ENCODE data around the gene DCTD.
"Not testable (repeated sequence)": the region's sequence is repeated elsewhere in the genome, so short reads cannot be mapped to it uniquely, and the experiment has no call there.

The DCTD gene

DNA sequence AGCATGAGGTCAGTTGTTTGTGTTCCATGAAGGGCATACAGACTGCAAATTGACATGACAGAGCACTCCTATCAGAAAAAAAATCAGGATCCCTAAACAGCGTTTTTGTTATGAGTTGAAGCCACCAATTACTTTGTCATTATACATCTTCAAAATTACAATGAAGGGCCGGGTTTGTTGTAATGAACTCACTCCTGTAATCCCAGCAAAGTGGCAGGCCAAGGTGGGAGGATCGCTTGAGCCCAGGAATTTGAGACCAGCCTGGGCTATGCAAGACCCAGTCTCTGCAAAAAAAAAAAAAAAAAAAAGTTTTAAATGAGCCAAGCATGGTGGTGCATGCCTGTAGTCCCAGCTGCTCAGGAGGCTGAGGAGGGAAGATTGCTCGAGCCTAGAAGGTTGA, 3.5 kb upstream of the DCTD start:
- no peak for DNase-seq

DNA sequence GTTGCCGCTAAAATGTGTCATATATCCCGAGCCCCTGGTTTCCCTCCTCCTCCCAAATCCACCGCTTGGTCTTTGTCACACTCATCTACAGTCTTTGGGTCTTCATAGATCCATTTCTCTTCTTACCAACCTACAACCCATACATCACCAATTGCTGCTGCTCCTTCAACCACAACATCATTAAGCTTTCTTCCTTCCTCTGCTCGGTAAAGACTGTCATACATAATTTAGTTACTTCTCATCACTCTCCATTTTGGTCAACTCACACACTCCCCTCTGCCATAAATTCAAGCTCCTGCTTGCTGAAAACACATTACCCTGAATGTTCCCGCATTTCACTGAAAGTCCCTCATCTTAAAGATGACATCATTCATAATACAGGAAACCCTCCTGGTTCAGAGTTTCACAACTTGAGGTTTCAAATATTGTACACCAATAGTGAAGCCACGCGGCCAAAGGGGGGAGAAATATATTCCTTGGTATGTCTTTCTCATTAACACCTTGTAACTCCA, 1.7 kb upstream of the DCTD start:
- no peak for DNase-seq

DNA sequence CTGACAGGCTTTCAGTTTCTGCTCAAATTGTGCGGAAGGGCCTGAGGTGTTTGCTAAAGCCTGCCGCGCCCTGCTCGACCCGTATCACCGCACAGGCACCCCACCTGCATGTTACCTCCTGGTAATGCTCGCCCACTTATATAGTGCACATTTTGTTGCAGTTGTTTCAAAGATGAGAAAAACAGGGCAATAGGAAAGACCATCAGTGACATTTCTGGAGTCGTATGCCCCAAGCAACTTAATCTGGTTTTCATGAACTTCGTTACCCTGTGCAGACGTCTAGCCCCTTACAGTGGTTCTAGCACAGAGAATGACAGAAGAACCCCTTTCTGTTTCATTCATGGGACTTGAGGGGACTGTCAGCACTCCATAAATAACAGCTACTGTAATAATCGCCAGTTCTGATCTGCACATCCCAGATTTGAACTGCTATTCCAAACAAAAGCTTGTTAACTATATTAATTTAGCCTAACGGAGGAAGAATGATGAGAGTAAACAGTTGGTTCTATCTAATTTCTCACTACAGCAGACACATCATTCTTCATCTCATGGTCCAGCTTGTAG, 940 bp upstream of the DCTD start:
- no peak for DNase-seq

DNA sequence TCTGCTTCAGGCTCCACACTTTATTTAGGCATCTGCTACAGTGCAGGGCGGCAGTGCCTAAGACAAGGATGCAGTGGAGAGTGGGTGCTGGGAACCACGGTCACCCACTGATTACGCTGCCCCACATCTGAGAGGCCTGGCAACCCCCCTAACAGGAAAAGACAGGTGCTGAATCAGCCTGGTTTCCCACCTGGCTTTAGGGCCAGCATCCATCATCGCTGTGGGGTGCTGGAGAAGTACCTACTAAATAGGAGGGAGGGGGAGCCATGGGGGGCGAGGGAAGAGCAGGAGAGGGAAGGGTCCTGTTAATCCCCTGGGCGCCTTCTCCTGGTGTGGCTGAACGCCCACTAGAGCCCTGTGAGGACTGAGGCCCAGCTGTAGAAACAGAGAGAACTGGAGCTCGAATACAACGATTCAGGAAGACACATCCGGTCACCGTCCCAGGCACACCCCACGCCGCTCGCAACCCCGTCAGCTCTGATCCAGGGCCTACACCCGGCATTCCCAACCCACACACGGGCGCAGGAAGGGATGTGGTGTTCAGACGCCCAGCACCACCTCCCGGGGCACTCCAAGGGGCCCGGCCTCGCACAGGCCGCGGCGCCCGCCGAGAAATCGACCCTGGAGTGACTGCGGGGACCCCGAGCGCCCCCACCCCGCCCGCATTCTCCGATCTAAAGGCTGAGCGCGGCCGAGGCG, 554 bp downstream of the DCTD start:
- no peak for DNase-seq

DNA sequence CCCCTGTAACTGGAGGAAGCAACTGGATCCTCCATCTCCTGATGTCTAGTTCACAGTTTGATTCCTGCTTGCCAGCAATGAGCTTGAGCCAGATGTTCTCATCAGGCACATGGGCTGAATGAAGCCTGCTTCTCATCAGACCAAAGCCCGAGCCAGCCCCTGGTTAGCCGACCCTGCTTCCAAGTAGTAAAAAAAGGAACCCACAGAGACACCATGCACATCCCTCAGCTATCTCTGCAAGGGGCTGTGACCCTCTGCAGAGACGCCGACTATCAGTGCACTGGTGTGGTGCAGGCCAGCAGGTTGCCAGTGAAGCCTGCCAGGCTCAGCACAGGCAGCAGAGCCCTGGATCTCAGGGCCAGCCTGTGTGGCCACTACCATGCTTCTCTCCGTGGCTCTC, 2.8 kb downstream of the DCTD start:
- DNase-seq, result no peak

DNA sequence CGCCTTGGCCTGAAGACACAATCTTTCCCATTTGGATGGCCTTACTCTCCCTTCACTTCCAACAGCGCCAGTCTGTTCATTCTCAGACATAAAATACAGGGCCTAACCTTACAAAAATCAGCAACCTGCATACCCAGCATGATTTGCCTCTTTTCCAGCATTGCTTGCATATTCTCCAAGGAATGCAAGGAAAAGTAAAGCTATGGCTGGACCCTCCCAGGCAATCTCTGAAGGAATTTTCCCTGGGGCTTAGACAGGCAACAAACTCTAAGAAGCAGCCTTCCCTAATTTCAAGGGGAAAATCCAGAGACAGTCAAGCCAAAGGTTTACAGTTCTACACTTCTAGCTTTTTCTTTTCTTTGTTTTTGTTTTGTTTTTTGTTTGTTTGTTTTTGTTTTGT, 3.6 kb downstream of the DCTD start:
- no peak for DNase-seq

DNA sequence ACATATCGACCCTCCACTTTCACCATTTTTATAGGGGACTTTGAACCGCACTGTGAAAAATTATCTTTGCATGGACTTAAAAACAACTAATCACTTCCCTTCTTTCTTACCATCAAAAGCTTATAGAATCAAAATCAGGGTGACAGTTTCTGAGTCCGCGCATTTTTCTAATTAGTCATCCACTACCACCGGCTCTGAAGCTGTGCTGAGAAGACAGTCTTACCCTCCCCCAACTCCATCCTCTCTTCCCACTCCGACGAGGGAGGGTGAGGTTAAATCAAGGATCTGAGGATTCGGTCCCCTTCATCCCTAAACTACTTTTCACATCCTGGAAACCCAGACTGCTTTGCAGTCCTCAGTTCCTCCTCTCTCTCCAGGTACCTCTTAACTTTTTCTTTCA, 4.2 kb downstream of the DCTD start:
- DNase-seq, result no peak

DNA sequence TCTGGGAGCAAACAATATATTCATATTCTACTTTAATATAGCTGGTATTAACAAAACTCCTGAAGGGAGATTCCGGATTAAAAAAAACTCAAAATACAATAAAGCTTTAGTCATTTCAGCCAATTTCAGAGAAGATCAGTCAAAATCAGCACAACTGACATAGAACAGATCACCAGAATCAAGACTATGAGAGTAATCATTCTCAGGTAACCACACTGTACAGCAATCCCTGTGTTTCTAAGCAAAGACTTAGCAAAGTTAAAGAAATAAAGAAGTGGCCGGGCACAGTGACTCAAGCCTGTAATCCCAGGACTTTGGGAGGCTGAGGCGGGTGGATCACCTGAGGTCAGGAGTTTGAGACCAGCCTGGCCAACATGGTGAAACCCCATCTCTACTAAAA, 9.1 kb downstream of the DCTD start:
- no peak for DNase-seq

DNA sequence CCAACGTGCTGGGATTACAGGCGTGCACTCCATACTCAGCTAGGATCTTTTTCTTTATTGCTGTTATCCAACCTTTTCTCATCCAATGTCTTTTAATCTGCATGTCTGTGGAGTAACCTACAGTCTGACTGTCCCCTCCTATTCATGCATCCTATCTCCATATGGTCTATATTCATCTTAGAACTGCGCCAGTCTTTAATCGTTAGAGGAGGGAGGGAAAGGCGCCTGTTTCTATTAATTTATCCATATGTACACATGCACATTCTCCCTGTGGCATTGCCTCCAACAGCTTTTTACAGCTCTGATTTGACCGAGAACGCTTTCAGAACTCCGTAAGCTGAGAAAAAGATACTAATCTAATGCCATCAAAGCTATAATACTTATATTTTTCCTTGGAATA, 9.8 kb downstream of the DCTD start:
- no peak for DNase-seq

DNA sequence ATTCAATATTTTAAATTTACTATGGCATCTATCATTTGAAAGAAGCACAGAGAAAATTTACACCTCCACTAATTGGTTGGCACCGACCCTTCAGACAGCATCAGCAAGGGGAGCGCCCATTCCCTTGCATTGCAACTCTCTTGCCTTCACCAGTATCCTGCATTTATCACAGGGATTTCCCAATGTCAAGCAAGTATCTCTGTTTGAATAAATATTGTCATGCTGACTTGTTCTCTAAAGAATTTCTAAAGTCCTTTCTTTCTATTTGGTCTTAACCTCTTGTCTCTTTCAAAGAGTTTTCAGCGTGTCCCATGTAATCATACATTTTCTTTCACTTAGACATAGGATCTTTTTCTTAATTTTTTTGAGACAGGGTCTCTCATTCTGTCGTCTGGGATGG, 10.4 kb downstream of the DCTD start:
- DNase-seq, result no peak

DNA sequence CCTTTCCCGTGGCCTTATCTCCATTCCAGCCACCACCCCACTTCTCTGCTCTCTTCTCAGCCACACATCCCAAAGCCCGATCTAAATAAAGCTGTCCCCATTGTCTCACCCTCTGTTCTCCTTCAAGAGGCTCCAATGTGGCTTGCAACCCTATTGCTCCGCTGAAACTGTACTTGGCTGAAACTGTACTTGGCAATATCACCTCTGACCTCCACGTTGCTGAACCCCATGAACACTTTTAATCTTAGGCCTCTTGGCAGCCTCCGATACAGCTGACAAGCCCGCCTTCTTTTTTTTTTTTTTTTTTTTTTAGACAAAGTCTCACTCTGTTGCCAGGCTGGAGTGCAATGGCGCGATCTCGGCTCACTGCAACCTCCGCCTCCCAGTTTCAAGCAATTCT, 12.1 kb downstream of the DCTD start:
- DNase-seq, result no peak

DNA sequence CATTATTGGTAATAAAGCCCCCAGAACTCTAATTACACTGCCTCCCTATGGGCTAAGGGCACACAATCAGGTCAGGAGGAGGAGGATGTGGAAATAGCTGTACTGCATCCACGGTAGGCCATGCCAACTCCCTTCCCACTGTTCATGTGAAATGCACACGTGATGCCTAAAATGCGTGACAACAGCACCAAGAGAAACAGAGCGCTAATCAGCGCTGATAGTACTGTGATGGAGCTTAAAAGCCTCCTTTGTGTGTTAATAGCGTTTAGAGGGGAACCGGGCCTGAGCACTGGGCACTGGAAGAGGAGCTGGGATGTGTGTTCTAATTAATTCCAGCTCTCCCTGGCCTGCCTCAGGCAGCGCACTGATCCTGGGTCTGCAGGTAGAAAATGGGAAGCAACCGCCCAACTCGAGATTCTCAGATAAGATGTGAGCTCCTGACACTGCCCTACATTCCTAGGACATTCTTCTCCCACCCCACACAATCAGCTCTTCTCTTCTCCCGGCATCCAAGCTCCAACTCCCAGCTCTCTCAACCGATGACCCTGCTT, 12.9 kb downstream of the DCTD start:
- DNase-seq, result no peak

DNA sequence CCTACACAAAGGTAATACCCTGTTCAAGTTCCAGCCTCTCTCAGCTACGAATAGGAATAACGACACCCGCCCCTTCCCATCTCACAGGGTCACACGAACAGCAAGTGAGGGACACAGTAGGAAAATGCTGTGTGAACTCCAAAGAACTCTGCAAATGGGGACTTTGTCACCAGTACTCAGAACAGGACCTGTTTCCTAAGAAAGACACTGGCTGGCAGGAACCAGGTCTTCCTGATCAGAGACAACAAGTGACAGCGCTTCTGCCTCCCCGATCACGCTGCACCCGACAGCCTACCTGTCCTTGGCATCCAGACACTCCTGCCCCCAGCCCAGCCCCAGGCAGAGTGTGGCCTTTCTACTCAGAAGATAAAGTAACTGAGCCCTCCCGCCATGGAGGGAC, 14.2 kb downstream of the DCTD start:
- DNase-seq, result no peak

DNA sequence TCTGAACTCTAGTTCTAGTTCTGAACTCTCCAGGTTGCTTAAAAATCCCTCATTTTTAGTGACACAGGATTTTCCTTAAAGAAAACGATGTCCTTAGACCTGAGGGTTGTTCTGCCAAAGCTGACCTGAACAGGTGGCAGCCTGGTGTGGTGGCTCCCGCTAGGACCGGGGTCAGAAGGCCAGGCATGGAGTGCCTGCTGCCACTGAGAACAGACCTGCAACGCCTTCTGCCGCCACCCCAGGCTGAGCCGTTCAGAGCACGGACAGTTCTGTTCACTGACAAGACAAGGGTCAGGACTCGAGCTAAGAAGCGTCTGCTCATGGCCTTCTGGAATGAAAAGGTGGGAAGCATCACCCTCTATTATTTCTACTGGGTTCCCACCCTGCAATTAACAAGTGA, 15.8 kb downstream of the DCTD start:
- no peak for DNase-seq

DNA sequence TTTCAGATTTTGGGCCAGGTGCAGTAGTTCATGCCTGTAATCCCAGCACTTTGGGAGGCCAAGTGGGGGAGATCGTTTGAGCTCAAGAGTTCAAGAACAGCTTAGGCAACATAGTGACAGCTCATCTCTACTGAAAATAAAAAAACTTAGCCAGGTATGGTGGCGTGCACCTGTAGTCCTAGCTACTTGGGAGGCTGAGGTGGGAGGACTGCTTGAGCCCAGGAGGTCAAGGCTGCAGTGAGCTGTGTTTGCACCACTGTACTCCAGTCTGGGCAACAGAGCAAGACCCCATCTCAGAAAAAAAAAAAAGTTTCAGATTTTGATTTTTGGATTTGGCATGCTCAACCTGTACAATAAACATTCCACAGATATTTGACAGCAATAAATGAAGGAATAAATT, 17.2 kb downstream of the DCTD start:
- DNase-seq, result not testable (repeated sequence)

DNA sequence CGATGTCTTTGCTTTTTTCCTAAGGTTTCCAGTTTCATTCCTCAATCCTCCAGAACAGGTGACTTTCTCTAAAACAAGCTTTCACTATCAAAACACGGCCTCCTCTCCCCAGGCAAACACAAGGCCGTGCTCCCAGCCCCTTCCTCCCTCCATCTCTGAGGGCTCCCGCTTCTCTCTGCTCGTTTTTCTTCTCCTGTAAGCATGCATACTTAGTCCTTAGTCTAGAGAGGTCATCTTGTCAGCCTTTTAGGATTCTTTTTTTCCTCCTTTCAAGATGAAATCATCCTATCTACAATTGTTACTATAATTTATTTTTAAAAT, 18.7 kb downstream of the DCTD start:
- DNase-seq, result no peak

DNA sequence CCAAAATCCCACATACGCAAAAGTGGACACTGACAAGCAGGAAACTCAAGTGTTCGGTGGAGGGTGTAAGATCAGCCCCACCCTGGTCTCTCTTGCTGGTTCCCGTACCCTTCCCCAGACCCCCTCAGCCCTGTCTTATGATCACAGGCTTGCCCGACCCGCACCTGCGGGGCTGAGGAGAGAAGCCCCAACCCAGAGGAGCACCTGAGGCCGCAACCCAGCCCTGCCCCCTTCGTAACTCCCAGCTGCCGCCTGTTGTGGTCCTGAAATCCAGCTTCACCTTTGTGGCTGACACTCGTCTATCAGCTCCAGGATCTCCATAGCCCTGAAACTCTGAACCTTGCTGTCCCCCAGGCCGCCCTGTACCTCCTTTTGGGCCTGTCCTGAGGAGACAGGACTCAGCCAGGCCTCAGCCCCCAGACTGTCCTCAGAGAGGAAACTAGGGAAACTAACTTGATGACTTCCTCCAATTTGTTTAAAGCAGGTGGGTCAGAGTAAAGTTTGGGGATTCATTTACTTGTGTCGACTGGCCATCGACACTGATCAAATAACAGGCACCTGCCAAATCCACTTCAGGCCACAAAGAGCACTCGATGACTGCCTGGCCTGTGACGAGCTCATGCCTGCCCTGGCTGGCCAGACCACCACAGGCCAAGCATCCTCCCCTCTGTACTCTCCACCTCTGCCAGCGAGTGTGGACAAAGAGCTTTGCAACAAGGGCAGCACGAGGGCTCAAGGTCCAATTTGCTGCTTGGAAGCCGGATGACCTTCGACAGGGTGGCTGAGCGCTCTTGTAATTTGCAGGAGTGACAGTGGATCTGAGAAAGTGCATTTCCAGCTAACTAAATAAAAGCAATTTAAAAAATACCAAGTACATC, 19.3 kb downstream of the DCTD start:
- DNase-seq, result no peak

DNA sequence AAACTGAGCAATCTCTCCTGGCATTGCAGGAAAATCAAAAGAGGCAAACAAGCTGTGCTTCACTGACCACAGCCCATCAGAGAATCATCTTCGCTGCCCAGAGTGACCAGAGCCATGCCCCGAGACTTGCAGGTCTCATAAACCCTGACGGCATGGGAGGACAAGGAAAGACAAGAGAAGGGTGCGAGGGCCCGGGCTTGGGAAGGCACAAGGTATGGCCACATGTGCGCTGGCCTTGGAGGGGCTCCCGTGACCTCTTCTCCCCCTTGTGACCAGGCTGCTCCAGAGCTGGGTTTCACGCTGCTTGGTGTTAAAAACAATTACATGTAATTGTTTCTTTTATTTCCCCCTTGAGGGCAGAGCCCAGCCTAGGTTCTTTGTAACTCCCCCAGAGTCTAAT, 20.8 kb downstream of the DCTD start:
- no peak for DNase-seq

DNA sequence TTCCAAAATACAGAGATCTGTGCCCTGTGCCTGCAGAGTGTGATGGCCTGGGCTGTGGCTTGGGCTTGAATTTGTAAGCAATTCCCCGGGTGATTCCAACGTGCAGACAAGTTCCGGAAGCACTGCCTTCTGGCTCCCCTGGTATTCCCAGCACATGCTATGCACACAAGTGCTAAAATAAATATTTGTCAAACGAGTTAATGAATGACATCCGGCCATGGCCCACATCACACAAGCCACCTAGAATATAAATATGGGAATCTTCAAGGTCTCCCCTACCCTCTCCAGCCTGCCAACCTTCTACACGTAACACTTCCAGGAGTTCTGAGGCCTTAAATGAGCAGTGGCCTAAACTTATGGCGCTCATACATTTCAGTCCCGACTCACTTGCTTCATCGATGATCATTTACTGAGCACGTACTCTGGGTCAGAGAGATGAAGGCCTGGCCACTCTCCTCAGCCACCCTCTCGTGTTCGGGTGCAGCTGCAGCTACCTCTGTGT, 21.3 kb downstream of the DCTD start:
- no peak for DNase-seq

DNA sequence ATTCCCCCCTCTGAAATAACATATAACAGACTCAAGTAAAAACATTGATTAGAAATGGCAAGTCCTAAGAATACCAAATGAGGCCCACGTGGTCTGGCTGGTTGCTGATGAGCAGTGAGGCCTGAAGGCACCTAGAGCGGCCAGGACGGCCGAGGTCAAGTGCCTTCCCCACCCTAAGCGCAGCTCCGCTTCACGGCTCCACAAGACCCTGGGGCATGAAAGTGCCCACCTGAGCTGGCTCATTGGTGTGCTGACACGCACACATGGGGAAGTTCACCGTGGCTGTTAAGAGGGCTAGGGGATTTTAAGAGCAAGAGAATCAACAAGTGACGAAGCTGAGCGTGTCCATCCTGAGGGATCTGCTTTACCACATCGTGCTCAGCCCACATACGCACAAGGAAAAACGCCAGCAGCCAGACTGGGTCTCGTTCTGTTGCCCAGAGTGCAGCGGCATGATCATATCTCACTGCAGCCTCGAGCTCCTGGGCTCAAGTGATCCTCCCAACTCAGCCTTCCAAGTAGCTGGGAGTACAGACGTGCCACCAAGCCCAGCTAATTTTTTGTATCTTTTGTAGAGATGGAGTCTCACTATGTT, 22.4 kb downstream of the DCTD start:
- DNase-seq, result no peak

DNA sequence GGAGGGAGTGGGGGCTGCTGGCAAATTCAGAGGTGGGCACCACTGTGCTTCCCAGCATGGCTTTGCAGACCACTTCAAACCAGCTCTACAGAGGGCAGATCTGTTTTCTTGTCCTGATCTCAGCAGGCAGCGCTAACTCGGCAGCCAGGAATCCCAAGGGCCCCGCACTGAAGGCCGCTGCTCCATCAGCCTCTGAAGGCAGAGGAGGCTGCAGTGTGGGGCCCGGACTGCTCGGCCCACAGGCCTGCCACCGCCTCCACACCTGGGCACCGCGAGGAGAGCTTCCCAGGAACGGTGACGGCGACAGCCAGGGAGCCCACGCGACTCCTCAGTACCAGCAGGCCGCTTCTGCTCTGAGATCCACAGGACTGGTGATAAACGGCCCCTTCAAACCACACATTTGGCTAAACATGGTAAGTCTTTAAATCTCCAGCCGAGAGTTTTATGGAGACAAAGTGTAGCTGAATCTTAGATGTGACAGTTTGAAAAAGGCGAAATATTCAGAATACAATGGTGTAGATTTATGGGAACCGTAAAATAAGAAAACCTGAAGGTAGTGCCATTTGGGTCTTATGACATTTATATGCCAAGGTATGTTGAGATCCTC, 23.6 kb downstream of the DCTD start:
- no peak for DNase-seq

DNA sequence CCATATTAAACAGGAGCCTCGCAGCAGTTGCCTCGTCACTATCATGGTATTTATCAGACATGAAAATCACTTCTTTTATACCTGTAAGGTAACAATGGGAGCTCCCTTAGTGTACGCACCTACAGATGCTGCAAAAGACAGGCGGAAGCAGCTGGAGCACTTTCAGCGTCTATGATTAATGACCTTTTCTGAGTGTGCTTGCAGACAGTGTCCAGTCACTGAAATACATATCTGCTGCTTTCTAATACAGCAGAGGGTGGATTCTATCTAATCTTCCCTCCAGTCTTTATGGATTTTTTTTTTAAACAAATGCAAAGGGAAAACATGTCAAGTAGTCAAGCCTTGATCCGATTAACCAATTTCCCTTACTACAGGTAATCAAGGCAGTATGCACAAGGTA, 24.1 kb downstream of the DCTD start:
- DNase-seq, result no peak

DNA sequence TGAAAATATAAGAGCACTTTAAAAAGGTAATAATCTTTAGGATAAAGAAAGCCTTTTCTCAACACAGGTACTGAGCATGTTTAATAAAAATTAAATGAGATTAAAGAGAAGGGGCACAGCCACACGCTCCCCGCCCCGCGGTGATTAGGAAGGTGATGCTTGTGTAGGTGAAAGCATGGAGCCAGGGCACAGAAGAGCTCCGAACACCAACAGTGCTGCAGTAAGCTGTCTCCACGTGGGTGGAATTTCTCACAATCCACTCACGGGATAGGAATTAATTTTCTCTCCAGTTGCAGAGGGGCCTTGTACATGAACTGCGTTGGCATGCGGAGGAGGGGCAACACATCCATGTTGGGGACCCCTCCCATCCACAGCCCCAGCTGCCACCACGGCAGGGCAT, 27.0 kb downstream of the DCTD start:
- DNase-seq, result no peak

All from NCI-H2171 (cell line).